ENCODE data around the gene SLC22A23.

Gene SLC22A23

DNA sequence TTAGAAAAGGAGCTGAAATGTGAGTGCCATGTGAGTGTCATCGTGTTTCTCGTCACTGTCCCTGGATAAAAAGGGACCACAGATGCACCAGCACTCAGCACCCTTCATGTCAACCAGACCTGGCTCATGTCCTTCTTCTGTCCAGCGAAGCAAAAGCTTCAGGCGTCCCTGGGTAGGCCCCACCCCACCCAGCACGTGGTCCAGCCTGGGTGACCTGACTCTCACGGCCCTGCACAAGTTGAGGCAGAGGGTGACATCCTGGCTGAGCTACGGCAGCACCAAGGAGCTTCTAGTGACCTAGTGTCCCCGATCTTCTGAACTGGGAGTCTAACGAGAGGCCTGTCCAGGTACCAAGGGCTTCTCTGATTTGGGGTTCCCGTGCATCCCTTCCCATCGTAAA lies 160.3 kb downstream of the SLC22A23 start:
- H3K27ac ChIP-seq: no peak overlapping the region
- TF ChIP-seq, protein P1, sequence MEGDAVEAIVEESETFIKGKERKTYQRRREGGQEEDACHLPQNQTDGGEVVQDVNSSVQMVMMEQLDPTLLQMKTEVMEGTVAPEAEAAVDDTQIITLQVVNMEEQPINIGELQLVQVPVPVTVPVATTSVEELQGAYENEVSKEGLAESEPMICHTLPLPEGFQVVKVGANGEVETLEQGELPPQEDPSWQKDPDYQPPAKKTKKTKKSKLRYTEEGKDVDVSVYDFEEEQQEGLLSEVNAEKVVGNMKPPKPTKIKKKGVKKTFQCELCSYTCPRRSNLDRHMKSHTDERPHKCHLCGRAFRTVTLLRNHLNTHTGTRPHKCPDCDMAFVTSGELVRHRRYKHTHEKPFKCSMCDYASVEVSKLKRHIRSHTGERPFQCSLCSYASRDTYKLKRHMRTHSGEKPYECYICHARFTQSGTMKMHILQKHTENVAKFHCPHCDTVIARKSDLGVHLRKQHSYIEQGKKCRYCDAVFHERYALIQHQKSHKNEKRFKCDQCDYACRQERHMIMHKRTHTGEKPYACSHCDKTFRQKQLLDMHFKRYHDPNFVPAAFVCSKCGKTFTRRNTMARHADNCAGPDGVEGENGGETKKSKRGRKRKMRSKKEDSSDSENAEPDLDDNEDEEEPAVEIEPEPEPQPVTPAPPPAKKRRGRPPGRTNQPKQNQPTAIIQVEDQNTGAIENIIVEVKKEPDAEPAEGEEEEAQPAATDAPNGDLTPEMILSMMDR (conservative IDR thresholded peaks at IDR 0.05): no peak

DNA sequence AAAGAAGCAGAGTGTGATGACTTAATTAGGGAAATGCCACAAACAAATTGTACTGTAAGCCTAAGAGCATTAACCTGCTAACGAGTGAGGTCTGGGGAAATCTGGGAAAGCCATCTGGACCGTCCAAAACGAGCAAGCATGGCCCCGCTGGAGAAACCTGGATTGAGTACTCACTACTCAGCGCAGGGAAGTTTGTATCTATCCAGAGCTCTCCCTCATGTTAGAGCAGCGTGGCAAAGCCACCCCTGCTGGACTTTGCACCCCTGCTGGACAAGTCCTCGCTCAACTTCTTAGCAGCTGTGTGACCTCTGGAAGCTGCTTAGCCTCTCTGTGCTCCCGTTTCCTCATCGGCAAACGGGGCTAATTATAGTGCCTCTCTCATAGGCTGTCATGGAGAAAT lies 160.8 kb downstream of the SLC22A23 start:
- H3K27ac ChIP-seq: no peak overlapping the region
- TF ChIP-seq, protein P1 (conservative IDR thresholded peaks at IDR 0.05): no peak

DNA sequence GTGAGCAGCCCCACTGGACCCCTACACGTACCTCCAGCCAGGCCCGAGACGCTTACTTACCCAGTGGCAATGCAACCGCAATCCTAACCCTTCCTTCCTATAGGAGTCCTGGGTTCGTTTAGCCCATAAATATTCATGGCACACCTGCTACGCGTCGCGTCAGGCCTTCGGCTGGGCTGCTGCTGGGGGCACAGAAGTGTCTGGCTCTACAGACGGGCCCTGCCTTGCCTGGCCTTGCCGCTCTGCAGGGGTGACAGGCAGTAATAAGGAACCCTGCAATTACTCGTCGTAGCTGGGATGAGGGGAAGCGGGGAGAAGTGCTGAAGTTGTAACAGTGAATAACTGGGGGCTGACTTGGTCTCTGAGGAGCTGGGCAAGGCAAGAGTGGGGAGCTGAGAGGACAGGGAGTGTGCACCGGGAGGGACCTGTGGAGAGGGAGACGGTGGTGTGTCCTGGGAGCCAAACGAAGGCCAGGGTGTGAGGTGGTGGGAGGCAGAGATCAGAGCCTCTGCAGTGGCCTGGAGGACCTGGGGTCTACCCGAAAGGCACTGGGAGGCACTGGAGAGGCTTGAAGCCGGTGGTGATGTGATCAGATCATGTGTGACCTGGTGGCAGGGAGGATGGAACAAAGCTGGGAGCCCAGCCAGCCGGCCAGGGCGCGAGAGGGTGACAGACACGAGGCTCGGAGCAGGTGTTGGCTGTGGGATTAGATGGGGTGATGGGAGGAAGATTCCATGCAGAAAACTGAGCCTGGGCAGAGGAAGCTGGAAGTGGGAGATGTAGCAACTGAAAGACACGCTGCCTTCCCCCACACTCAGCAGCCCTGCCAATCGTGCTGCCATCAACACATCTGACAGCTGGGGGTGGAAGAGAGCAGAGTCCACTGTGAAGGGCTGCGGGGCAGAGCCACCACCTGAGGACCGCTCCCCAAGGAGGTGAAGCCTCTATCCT lies 161.7 kb downstream of the SLC22A23 start:
- H3K27ac ChIP-seq: no peak overlapping the region
- TF ChIP-seq, protein P1 (conservative IDR thresholded peaks at IDR 0.05): 0 out of 2 replicates have a peak, but pooled peaks have one; percentile 11

DNA sequence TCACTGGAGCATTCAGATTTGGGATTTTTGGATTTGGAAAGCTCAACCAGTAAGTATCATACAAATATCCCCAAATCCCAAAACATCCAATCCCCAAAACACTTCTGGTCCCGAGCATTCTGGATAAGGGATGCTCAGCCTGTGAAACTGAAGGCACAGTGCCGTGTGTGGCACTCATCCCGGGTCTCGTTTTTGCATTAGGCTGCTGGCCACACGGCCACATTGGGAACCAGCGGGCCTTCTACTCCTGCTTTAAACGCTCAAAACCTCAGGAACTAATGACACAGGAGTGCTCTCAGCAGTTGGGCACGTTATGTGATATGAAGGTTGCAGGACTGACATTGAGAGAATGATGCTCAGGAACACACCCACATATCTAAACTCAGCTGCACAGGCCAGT lies 162.5 kb downstream of the SLC22A23 start:
- TF ChIP-seq, protein P1 (conservative IDR thresholded peaks at IDR 0.05): no peak
- no peak overlapping the region for H3K27ac ChIP-seq

DNA sequence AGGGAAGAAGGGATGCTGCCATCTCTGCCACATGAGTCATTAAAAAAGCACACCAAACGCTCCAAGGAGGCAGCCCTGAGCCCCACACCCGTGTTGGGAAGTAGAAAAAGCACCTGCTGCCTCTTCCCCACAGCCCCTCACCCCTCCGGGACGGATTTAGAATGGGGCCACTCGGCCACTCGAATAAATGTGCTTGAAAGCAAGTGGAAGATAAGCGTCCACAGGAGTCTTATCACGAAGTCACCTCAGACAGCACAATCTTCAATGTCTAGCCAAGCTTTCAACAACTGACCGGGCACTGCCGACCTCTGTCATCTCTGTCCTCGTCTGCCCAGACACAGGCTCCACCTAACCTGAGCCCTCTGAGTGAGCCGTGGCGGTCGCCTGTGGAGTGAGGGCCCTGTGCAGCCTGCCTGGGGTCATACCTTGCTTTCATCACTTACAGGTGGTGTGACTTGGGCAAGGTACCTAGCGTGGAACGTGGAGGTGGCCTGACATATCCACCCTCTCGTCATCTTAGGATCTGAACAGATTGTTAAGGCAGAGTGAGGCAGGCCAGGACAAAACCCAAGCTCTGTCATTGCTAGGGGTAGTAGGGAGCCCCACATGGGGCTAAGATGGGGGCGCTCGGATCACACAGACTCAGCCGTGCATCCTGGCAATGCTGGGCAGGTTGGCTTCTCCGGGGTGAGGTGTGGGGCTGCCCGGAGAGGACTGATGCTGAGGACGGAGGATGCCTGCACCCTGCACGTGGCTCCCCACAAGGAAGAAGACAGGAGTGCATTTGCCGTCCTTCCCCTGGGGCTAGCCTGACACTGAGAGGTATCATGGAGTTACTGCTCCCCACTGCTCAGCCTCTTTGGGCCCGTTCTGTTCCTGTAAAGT lies 163.3 kb downstream of the SLC22A23 start:
- no peak overlapping the region for H3K27ac ChIP-seq
- TF ChIP-seq, protein P1 (conservative IDR thresholded peaks at IDR 0.05): no peak

DNA sequence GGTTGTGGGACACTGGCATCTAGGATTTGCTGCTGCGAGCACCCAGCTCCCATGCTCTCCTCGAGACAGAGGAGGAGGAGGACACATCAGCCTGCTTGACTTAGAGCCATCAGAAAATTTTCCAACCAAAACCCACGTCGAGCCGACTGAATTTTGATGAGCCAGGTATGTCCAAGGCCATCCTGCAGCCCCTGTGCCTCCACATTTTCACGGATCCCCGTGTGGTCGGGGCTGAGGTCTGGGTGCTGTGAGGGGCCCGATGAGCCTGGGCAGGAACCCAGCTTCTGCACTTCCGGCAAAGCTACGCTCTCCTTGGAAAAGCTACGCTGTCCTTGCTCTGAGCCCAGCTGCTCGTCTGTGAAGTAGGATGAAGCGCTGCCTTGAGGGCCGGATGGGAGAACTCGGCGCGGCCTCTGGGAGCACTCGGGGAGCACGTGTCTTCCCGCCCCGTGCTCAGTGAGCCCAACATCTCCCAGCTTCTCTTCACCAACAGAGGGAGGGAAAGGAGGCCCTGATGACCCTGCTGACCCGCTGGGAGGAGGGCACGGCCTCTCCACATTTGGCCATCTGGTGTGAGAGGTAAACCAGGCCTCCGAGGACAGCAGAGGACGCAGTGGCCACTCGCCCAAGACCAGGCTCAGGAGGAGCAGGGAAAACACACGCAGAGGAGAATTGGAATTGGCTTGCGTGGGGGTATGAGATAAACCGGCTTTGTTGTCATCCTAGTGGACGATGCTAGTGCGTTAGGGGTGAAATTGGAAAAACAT lies 164.2 kb downstream of the SLC22A23 start:
- TF ChIP-seq, protein P1 (conservative IDR thresholded peaks at IDR 0.05): no peak
- H3K27ac ChIP-seq: no peak overlapping the region
